C4-2B (cell line): ENCODE data around the gene TAF11L8.

Source experiments
- ZFX ChIP-seq: fragments of 450-650 bp; IDR thresholded peaks from 2 replicates; pipeline ENCODE4 v1.6.1; 2017
- TF ChIP-seq, protein P1 (sequence below): fragments of 450-650 bp; conservative IDR thresholded peaks from 2 replicates; pipeline ENCODE4 v1.5.1; 2017; ENCODE audit warnings: mild to moderate bottlenecking

DNA sequence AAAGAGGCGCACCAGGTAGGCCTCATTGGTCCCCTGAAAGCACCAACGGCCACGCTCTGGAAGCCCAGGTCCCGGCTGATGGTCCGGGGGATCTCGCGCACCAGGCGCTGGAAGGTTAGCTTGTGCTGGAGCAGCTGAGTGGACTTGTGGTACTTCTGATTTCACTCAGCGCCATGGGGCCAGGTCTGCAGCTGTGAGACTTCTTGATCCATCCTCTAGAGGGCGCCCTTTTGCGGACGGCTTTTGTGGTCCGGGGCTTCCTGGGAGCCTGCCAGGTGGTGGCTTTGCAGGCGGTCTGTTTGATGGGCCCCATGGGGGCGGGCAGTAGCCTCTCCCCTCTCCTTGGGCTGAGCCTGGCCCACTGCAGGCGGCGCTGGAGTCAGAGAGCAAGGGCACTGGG lies 29.9 kb upstream of the TAF11L8 start:
- TF ChIP-seq, protein P1, sequence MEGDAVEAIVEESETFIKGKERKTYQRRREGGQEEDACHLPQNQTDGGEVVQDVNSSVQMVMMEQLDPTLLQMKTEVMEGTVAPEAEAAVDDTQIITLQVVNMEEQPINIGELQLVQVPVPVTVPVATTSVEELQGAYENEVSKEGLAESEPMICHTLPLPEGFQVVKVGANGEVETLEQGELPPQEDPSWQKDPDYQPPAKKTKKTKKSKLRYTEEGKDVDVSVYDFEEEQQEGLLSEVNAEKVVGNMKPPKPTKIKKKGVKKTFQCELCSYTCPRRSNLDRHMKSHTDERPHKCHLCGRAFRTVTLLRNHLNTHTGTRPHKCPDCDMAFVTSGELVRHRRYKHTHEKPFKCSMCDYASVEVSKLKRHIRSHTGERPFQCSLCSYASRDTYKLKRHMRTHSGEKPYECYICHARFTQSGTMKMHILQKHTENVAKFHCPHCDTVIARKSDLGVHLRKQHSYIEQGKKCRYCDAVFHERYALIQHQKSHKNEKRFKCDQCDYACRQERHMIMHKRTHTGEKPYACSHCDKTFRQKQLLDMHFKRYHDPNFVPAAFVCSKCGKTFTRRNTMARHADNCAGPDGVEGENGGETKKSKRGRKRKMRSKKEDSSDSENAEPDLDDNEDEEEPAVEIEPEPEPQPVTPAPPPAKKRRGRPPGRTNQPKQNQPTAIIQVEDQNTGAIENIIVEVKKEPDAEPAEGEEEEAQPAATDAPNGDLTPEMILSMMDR, result peak; percentile 67
- no peak for TF ChIP-seq ZFX
